CD4-positive, alpha-beta T cell treated with Interleukin-2 at 100 ng/mL for 4 hours (primary cell): ENCODE measurements around the gene PICALM.
A peak's percentile ranks its signal among the peaks of the same experiment; 100 is the strongest.

Source experiments
- DNase-seq: peaks from one replicate; pipeline ENCODE4 v3.0.0-alpha.2; 2020; ENCODE audit warnings: low spot score

The PICALM gene

DNA sequence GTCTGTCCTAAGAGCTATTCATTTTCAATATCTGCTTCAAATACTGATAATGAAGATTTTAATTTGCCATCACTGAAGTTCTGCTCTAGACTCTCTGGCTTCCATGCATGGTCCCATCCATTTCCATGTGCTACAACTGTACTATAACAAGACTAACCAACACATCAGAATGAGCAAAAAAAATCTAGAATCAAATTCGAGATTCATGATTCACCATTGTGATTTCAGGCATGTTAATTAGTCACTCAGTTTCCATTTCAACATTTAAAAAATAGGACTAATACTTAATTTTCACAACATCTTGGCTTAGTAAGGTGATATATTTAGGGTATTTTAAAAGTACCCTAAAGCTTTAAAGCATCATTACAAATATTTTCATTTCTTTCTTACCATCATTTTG is 22.8 kb downstream of the PICALM start:
- no peak for DNase-seq

DNA sequence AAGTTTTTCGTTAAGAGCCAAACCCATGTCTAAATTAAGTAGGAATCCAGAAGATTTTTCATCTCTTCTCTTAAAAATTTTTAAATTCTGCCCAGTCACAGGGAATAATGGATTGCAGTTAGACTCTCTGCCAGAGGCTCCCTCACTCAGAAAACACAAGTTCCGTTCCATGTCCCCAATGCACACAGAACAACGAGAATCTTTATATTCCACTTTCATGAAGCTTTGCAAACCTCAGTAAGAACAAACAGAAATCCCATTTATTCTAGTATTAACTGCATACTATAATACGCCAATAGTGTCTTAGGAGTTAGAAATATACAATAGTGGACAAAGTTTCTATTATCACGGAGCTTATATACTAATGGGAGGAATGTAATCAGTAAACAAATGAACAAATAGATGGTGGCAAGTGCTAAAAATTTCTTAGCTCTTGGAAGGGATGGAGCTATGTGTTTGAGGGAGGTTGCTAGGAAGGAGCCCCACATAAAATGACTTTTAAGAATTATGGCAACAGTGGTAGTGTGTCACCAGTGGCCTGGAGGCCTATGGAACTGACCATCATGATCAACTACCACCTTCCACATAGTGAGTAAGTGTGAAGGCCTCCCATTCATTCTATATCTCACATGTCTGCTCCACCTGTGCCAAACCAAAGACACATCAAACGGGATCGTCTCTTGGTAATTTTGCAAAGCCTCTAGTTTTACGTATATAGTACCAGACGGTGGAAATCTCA is 24.9 kb downstream of the PICALM start:
- DNase-seq = no peak

GRCh38 chr11:86041975-86042378 is 26.9 kb downstream of the PICALM start:
- peak; percentile 85 for DNase-seq

- DNase-seq = no peak
These were observed 27.7 kb downstream of the PICALM start for GRCh38 chr11:86040919-86041850.

GRCh38 chr11:86039094-86039493 is 29.8 kb downstream of the PICALM start:
- DNase-seq = no peak

DNA sequence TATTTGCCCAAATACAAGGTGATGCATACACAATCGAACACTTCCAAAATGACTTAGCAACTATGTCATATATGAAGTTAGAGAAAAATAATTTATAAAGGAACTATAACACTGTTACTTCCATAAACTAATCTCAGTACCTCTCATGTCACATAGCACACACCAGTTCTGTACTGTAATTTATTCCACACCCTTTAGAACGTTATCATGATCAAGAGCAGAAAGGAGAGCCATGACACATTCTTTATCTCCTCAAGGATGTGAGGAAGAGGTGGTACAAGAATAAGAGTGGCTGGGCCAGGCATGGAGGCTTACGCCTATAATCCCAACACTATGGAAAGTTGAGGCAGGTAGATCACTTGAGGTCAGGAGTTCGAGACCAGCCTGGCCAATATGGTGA is 31.1 kb downstream of the PICALM start:
- no peak for DNase-seq

GRCh38 chr11:86035920-86036319 is 33.0 kb downstream of the PICALM start:
- no peak for DNase-seq

DNA sequence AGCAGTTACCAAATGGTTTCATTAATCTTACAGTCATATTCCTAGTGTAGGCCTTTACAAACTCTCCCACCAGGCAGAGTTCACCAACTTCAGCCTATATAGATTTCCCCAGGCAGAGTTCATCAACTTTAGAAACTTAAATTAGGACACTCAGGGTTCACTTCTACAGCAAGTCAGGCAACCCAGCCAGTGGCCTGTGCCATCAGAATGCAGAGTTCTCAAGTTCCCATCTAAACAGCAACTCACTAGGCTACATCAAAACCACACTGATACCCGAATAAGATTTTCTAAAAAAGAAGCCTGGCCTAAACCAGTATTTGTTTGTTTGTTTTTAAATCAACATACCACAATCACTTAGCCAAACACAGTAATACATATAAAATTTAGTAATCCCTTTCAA is 33.7 kb downstream of the PICALM start:
- DNase-seq = no peak

- no peak for DNase-seq
These were observed 34.2 kb downstream of the PICALM start for GRCh38 chr11:86034710-86035109.

DNA sequence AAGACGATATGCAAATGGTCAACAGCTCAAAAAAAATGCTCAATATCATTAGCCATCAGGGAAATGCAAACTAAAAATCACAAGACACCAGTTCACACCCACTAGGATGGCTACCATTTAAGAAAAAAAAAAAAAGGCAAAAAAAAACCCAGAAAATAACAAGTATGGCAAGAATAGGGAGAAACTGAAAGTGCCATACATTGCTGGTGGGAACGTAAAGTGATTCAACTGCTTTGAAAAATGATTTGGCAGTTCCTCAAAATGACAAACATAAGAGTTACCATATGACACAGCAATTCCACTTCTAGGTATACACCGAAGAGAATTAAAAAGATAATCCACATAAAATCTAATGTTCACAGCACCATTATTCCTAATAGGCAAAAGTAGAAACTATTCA is 47.5 kb downstream of the PICALM start:
- DNase-seq = peak; percentile 22

GRCh38 chr11:86018249-86018648 is 50.6 kb downstream of the PICALM start:
- no peak for DNase-seq

DNA sequence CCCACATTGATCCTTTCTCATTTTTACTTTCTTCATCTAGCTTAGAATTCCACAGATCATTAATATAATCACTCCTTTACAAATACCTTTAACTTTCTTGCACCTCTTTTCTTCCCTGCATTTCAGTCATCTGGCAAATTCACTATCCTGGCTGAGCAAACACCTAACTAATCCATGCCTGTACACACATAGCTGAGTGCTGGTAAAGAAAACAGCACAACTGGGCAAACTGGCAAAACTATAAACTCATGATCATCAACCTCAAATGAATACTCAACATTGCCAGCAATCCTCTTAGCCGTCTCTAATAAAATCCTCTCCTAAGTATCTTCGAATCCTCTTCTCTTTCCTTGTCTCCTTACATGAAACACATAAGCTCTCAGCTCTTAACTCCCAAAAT is 52.4 kb downstream of the PICALM start:
- no peak for DNase-seq

DNA sequence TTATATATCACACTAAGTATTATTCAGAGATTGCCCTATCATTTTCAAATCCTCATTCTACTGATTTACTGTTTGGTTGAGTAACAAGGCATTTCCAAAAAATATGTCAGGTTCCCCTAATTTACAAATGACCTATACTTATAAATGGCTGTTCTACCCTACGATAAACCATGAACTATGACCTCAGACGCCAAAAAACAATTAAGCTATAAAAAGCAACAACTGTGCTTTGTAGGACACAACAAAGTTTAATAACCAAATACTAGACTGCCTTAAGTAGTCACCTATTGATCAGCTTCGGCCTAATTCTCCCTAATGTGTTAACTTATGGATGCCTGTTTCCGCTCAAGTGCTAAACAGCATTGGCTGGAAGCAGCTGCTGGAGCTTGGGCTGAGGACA is 53.2 kb downstream of the PICALM start:
- no peak for DNase-seq

DNA sequence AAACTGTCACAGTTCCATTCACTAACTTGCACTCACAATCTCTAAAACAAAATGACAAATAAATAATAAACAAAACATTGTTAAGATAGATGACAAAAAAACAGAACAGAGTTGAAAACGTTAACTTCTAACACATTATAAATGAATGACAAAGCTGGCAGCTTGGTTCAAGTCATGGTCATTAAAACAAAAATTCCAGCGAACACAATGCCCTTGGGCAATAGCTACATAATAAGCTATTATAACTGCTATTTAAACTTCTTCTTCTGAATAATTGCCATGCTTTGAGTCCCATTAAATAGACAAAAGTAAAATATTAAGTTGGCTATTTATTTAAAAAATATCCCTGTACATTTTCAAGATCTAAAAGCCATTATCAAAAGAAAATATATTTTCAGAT is 54.7 kb downstream of the PICALM start:
- DNase-seq = no peak

- no peak for DNase-seq
These were observed 55.2 kb downstream of the PICALM start for GRCh38 chr11:86013713-86014112.

- no peak for DNase-seq
These were observed 57.7 kb downstream of the PICALM start for GRCh38 chr11:86011175-86011574.

DNA sequence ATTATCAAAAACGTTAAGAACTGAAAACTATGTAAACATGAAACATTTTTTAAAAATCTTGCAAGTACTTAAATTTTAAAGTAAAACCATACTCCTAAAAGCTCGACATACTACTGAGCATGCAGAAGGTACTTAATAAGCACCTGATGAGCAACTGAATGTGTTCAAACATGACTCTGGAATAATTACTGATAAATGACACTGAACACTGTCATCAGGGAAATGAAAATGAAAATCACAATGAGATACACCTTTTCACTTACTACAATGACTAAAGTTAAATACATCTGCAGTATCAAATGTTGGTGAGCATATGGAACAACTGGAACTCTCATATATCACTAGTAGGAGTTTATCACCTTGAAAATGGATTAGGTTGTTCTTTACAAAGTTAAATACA is 65.2 kb downstream of the PICALM start:
- DNase-seq = no peak

DNA sequence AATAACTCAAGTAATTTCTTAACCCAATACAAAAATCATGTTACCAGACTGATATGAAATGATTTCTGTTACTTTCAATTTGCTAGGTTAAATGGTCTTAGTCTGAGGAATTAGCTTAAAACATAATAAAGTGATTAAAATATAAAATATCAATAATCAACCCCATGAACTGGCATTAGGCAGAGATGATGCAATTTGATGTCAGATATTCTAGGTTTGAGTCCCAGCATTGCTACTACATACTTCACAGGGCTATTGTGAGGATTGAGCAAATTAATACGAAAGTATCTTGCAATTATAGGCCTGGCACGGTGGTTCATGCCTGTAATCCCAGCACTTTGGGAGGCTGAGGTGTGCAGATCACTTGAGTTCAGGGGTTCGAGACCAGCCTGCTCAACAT is 66.5 kb downstream of the PICALM start:
- no peak for DNase-seq

GRCh38 chr11:85991508-85991907 is 77.4 kb downstream of the PICALM start:
- DNase-seq = no peak

GRCh38 chr11:85989746-85990145 is 79.1 kb downstream of the PICALM start:
- DNase-seq = no peak

DNA sequence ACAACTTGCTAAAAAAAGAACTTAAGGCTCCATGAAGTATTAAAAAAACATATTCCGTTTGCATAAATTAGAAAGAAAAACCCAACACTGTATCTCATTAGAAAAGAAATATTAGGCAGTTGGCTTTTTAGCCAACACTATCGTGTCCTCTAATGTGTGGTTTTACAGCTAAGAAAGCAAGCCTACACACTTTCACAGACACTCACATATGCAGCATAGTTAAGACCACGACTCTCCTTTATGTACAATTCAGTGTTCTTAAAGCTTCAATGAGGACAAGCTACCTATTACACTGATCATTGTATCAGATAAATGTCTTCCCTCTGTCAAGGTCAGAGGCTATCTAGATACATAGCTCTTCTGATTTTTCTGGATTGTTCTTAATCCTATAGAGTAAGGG is 80.1 kb downstream of the PICALM start:
- no peak for DNase-seq

DNA sequence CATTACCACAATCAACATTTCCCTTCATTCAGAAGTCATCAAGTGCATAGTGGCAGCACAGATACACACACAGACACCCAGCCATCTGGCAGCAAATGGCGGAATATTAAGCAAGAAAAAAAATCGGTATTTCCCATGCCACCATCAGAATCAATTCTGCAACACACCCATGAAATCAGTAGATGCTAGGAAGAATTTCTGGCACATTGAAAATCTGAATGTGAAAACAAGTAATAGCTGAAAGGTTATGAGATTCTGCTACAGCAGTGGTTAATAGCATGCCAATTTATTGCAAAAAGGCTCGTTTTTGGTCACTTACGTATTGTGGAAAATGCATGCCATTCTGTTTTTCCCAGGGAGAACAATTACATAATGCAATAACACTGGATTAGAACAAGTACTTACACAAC is 91.1 kb downstream of the PICALM start:
- no peak for DNase-seq

DNA sequence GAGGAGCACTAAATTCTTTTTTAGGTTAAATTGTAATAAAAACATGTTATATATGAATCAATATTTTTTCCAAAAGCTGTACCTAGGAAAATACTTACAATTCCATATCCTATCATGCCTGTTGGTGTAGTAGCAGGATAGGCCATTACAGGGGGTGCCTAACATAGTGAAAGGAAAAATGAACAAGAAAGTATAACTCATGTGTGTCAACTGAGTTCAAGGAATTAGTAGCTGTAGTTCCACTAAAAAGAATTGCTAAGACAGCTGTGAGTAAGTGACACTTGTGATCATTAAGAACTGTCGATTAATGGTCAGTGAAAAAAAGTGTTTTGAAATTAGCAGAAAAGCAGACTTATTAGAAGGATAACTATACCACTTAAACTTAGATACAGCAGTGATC is 92.4 kb downstream of the PICALM start:
- DNase-seq = peak; percentile 7
